ENCODE results near the gene KRT17. TPM values are rescaled to one million over a fixed set of nuclear protein-coding genes. Genes with fewer than 3 reads are reported as not detected.
"Not testable (repeated sequence)": the region's sequence is repeated elsewhere in the genome, so short reads cannot be mapped to it uniquely, and the experiment has no call there.

Gene KRT17
- total and polyA plus RNA-seq, 4 donors: 3.8 to 126 (median 19.3) TPM

DNA sequence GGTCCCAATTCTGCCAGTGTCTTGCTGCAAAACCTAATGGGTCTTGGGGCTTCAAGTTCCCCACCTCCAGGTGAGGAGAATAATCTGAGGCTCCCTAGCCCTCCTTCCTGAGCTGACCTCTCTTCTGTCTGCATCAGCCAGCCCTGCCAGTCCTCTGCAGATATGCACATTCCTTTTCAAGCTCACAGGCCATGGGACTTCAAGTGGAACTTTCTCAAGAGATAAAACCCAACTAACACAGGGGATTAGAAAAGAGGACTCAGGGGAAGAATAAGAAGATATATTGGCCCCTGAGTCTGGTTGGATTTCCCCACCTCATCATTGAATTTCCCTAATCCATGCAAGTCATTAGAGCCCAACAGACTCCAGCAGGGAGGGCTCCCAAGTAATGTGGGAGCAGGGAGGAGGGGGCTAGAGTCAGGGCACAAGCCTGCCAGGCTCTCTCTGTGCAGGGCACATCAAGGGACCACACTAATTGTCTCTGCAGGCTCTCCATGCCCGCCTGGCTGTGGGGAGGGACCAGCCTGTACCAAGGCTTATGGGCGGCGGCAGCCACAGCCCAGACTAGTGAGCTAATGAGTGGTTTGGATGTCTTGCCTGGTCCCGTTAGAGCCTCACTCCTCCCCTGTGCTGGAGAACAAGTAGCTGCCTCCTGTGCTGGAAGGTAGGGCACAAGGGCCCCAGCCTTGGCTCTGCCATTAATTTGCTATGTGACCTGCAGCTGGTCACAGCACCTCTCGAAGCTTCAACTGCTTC is 38.9 kb downstream of the KRT17 start:
- intact Hi-C loops (cut with DNase I): no loop called here
- 65 to 88% methylated on average over 5 of the region's 5 CpGs for WGBS, 2 donors

GRCh38 chr17:41584331-41584927 is 39.9 kb downstream of the KRT17 start:
- ATAC-seq (ENCODE audit: low FRiP score); H3K36me3 ChIP-seq (ENCODE audit: control insufficient read depth in 1 of 2, insufficient read depth in 2 of 2, low read length in 1 of 2); intact Hi-C loops (cut with DNase I): not testable (repeated sequence)

More for the DNA sequence above, 38.9 kb downstream of the KRT17 start:
- no peak overlapping the region for H3K4me3 ChIP-seq (ENCODE audit: low read length in 2 of 2)
- no peak for ATAC-seq (ENCODE audit: low FRiP score)
- H3K4me1 ChIP-seq (ENCODE audit: control insufficient read depth in 1 of 2, insufficient read depth in 2 of 2, low read length in 2 of 2): peaks cover 0 to 5% of the 10 kb centered on the region in 2 donors
- DNase-seq: no peak
- H3K36me3 ChIP-seq (ENCODE audit: control insufficient read depth in 1 of 2, insufficient read depth in 2 of 2, low read length in 1 of 2): no peaks in the 10 kb centered on the region
- H3K27me3 ChIP-seq (ENCODE audit: control insufficient read depth in 1 of 2, insufficient read depth in 2 of 2, low read length in 1 of 2): no peaks in the 10 kb centered on the region
- no peaks in the 10 kb centered on the region for H3K9me3 ChIP-seq (ENCODE audit: control insufficient read depth, low read length)
- H3K27ac ChIP-seq (ENCODE audit: low read depth in 1 of 2, low read length in 2 of 2): no peak overlapping the region

GRCh38 chr17:41583137-41584127 is 40.9 kb downstream of the KRT17 start:
- 82% methylated on average over 33 of the region's 33 CpGs for WGBS, 2 donors
- no peaks in the 10 kb centered on the region for H3K27me3 ChIP-seq (ENCODE audit: control insufficient read depth in 1 of 2, insufficient read depth in 2 of 2, low read length in 1 of 2)

More at GRCh38 chr17:41584331-41584927, 39.9 kb downstream of the KRT17 start:
- H3K27ac ChIP-seq (ENCODE audit: low read depth in 1 of 2, low read length in 2 of 2); H3K27me3 ChIP-seq (ENCODE audit: control insufficient read depth in 1 of 2, insufficient read depth in 2 of 2, low read length in 1 of 2); DNase-seq; H3K4me1 ChIP-seq (ENCODE audit: control insufficient read depth in 1 of 2, insufficient read depth in 2 of 2, low read length in 2 of 2); H3K9me3 ChIP-seq (ENCODE audit: control insufficient read depth, low read length); H3K4me3 ChIP-seq (ENCODE audit: low read length in 2 of 2): not testable (repeated sequence)
- 94 to 96% methylated on average over 8 of the region's 8 CpGs for WGBS, 2 donors

DNA sequence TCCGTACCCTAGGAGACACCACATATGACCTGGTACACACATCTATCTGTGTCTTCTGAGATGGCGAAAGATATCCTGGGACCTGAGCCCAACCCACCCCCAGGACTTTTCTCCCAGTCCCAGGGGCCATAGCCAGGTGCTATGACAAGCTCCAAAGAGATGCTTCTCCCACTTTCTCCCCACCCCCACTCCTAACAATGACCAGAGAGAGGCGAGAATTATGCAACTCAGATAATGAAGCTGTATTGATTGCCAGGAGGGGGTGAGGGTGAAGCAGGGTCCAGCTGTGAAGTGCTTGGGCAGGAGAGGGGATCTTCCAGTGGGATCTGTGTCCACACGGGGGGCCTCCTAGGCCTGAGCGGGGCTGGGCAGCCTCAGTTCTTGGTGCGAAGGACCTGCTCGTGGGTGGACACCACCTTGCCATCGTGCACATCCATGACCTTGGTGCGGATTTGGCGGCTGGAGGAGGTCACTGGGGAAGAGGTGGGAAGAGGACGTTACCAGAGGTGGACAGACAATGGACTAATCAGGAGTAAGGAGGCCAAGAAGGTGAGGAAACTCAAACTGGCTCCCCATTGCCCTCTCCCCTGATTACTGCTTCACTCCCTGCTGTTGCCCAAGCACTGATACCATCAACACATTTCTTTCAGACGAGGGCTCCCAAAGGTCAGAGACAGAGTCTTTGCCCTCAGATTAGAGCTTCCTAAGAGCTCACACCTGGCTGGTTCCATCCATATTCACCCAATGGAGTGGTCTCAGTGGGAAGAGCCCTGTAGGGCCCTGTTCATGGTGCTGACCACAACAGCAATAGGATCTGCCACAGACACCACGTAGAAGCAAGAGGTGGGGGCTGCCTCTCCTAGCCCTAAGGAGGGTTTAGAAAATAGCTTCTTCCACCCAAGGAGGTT is 42.1 kb downstream of the KRT17 start:
- H3K27me3 ChIP-seq (ENCODE audit: control insufficient read depth in 1 of 2, insufficient read depth in 2 of 2, low read length in 1 of 2); H3K4me1 ChIP-seq (ENCODE audit: control insufficient read depth in 1 of 2, insufficient read depth in 2 of 2, low read length in 2 of 2); intact Hi-C loops (cut with DNase I); H3K9me3 ChIP-seq (ENCODE audit: control insufficient read depth, low read length); H3K27ac ChIP-seq (ENCODE audit: low read depth in 1 of 2, low read length in 2 of 2); H3K4me3 ChIP-seq (ENCODE audit: low read length in 2 of 2); DNase-seq; H3K36me3 ChIP-seq (ENCODE audit: control insufficient read depth in 1 of 2, insufficient read depth in 2 of 2, low read length in 1 of 2); ATAC-seq (ENCODE audit: low FRiP score): not testable (repeated sequence)
- WGBS, 2 donors: 95 to 96% methylated on average over 13 of the region's 13 CpGs

More at GRCh38 chr17:41583137-41584127, 40.9 kb downstream of the KRT17 start:
- ATAC-seq (ENCODE audit: low FRiP score): no peak
- peaks cover 0 to 2% of the 10 kb centered on the region in 2 donors for H3K4me1 ChIP-seq (ENCODE audit: control insufficient read depth in 1 of 2, insufficient read depth in 2 of 2, low read length in 2 of 2)
- H3K36me3 ChIP-seq (ENCODE audit: control insufficient read depth in 1 of 2, insufficient read depth in 2 of 2, low read length in 1 of 2): no peaks in the 10 kb centered on the region
- DNase-seq: no peak
- H3K4me3 ChIP-seq (ENCODE audit: low read length in 2 of 2): no peak overlapping the region
- H3K9me3 ChIP-seq (ENCODE audit: control insufficient read depth, low read length): no peaks in the 10 kb centered on the region
- no peak overlapping the region for H3K27ac ChIP-seq (ENCODE audit: low read depth in 1 of 2, low read length in 2 of 2)
- intact Hi-C loops (cut with DNase I): no loop called here

DNA sequence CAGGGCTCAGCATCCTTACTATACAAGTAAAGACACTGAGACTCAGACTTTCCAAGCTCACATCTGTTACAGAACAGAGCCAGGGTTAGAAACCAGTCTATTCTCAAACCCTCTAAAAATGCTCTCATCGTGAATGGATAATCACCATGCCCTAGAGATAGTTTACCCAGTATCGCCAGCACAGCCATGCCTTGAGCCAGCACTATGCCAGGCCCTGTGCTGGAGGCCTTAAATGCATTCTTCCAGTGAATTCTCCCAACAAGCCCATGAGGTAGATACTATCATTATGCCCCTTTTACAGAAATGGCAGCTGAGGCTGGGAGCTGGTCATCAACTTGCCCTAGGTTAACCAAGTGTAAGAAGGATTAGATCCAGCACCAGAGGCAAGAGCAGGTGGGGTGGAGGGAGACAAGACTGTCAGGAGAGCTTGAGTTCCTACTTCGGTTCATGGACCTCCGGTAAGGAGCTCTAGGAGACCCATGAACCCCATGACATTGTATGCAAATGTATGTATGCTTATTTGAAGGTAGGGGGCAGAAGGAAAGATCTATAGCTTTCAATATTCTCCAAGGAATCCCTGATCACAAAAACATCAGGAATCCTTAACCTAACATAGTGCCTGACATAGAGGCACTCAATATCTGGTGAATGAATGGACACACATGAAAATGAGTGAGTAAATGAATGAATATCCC is 42.9 kb downstream of the KRT17 start:
- H3K4me3 ChIP-seq (ENCODE audit: low read length in 2 of 2): no peak overlapping the region
- H3K27ac ChIP-seq (ENCODE audit: low read depth in 1 of 2, low read length in 2 of 2): no peak overlapping the region
- no peak for DNase-seq
- H3K4me1 ChIP-seq (ENCODE audit: control insufficient read depth in 1 of 2, insufficient read depth in 2 of 2, low read length in 2 of 2): no peaks in the 10 kb centered on the region
- no peaks in the 10 kb centered on the region for H3K36me3 ChIP-seq (ENCODE audit: control insufficient read depth in 1 of 2, insufficient read depth in 2 of 2, low read length in 1 of 2)
- no peaks in the 10 kb centered on the region for H3K9me3 ChIP-seq (ENCODE audit: control insufficient read depth, low read length)
- WGBS, 2 donors: 92% methylated on average over 4 of the region's 4 CpGs
- no peak for ATAC-seq (ENCODE audit: low FRiP score)
- intact Hi-C loops (cut with DNase I): no loop called here
- no peaks in the 10 kb centered on the region for H3K27me3 ChIP-seq (ENCODE audit: control insufficient read depth in 1 of 2, insufficient read depth in 2 of 2, low read length in 1 of 2)

- intact Hi-C loops (cut with DNase I): no loop called here
- WGBS, 2 donors: 0 to 14% methylated on average over 1 of the region's 1 CpG
- DNase-seq (no peak), ATAC-seq (ENCODE audit: low FRiP score) (no peak)
- H3K4me3 ChIP-seq (ENCODE audit: low read length in 2 of 2): no peak overlapping the region
- no peaks in the 10 kb centered on the region for H3K36me3 ChIP-seq (ENCODE audit: control insufficient read depth in 1 of 2, insufficient read depth in 2 of 2, low read length in 1 of 2)
- H3K9me3 ChIP-seq (ENCODE audit: control insufficient read depth, low read length): no peaks in the 10 kb centered on the region
- H3K4me1 ChIP-seq (ENCODE audit: control insufficient read depth in 1 of 2, insufficient read depth in 2 of 2, low read length in 2 of 2): no peaks in the 10 kb centered on the region
- H3K27ac ChIP-seq (ENCODE audit: low read depth in 1 of 2, low read length in 2 of 2): no peak overlapping the region
- H3K27me3 ChIP-seq (ENCODE audit: control insufficient read depth in 1 of 2, insufficient read depth in 2 of 2, low read length in 1 of 2): no peaks in the 10 kb centered on the region
These were observed 43.5 kb downstream of the KRT17 start for GRCh38 chr17:41580687-41581365.

DNA sequence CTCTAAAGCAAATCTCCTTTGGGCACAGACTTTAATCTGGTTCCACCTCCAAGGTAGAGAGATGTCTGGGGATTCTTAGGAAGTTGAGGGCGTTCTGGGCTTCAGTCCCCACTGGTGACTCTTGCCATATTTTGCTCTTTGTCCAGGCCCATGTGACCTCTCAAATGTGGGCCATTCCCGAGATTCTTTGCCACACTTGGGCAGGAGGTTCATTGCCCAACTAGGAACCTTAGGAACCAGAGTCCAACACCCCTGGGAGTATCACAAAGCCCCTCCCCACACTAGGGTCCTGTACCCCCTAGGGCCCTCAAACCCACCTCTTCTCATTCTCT is 44.2 kb downstream of the KRT17 start:
- no peak overlapping the region for H3K27ac ChIP-seq (ENCODE audit: low read depth in 1 of 2, low read length in 2 of 2)
- DNase-seq (no peak), ATAC-seq (ENCODE audit: low FRiP score) (no peak)
- no peaks in the 10 kb centered on the region for H3K27me3 ChIP-seq (ENCODE audit: control insufficient read depth in 1 of 2, insufficient read depth in 2 of 2, low read length in 1 of 2)
- intact Hi-C loops (cut with DNase I): no loop called here
- no peak overlapping the region for H3K4me3 ChIP-seq (ENCODE audit: low read length in 2 of 2)
- 59 to 84% methylated on average over 2 of the region's 2 CpGs for WGBS, 2 donors
- H3K9me3 ChIP-seq (ENCODE audit: control insufficient read depth, low read length): no peaks in the 10 kb centered on the region
- H3K4me1 ChIP-seq (ENCODE audit: control insufficient read depth in 1 of 2, insufficient read depth in 2 of 2, low read length in 2 of 2): no peaks in the 10 kb centered on the region
- H3K36me3 ChIP-seq (ENCODE audit: control insufficient read depth in 1 of 2, insufficient read depth in 2 of 2, low read length in 1 of 2): no peaks in the 10 kb centered on the region
